MM.1S (cell line): ENCODE results near the gene LEMD2.
"Not testable (repeated sequence)": the region's sequence is repeated elsewhere in the genome, so short reads cannot be mapped to it uniquely, and the experiment has no call there.

Experiments
- DNase-seq: peaks from one replicate; pipeline ENCODE4 v3.0.0-alpha.2; 2015
- H2AFZ ChIP-seq: fragments of 300-600 bp; sonication (generic); 2 replicates; pipeline ENCODE4 v1.6.0; 2016; ENCODE audit warnings: antibody characterized with exemption, low read length
- H3F3A ChIP-seq: fragments of 300-600 bp; sonication (generic); 2 replicates; pipeline ENCODE4 v1.6.1; 2016; ENCODE audit warnings: mild to moderate bottlenecking, antibody characterized with exemption, low read length, moderate library complexity, mixed read lengths; ENCODE audit not compliant: insufficient read depth
- H3K27ac ChIP-seq: fragments of 300-600 bp; sonication (generic); 2 replicates; pipeline ENCODE4 v1.5.1; 2016; ENCODE audit warnings: mild to moderate bottlenecking, low read length
- H3K27me3 ChIP-seq: fragments of 300-600 bp; sonication (generic); replicated peaks from 2 replicates; pipeline ENCODE4 v1.6.0; 2016; ENCODE audit warnings: low read length; ENCODE audit not compliant: insufficient read depth
- H3K36me3 ChIP-seq: fragments of 300-600 bp; sonication (generic); replicated peaks from 2 replicates; pipeline ENCODE4 v1.6.1; 2016; ENCODE audit warnings: mild to moderate bottlenecking, low read length, mixed read lengths; ENCODE audit not compliant: insufficient read depth
- H3K4me1 ChIP-seq: fragments of 300-600 bp; sonication (generic); 2 replicates; pipeline ENCODE4 v1.6.1; 2016; ENCODE audit warnings: low read length, mixed read lengths
- H3K4me2 ChIP-seq: fragments of 300-600 bp; sonication (generic); 2 replicates; pipeline ENCODE4 v1.6.0; 2016; ENCODE audit warnings: low read depth, low read length
- H3K4me3 ChIP-seq: fragments of 300-600 bp; sonication (generic); 2 replicates; pipeline ENCODE4 v1.5.1; 2016; ENCODE audit warnings: low read length, mixed read lengths
- H3K79me2 ChIP-seq: fragments of 300-600 bp; sonication (generic); 2 replicates; pipeline ENCODE4 v1.6.1; 2016; ENCODE audit warnings: mixed run types, low read length, mixed read lengths
- H3K9ac ChIP-seq: fragments of 300-600 bp; sonication (generic); 2 replicates; pipeline ENCODE4 v1.6.1; 2016; ENCODE audit warnings: low read length, mixed read lengths
- H3K9me2 ChIP-seq: fragments of 300-600 bp; sonication (generic); replicated peaks from 2 replicates; pipeline ENCODE4 v1.6.1; 2016; ENCODE audit warnings: mild to moderate bottlenecking, low read length, mixed read lengths; ENCODE audit not compliant: insufficient read depth
- H3K9me3 ChIP-seq: fragments of 300-600 bp; sonication (generic); replicated peaks from 2 replicates; pipeline ENCODE4 v1.6.1; 2016; ENCODE audit warnings: mild to moderate bottlenecking, low read length, mixed read lengths; ENCODE audit not compliant: insufficient read depth
- H4K20me1 ChIP-seq: fragments of 300-600 bp; sonication (generic); 2 replicates; pipeline ENCODE4 v1.6.1; 2016; ENCODE audit warnings: mild to moderate bottlenecking, low read length, moderate library complexity, mixed read lengths; ENCODE audit not compliant: insufficient read depth
- CTCF ChIP-seq: fragments of 300-600 bp; sonication (generic); IDR thresholded peaks from 2 replicates; pipeline ENCODE4 v1.5.1; 2016; ENCODE audit warnings: antibody characterized with exemption, low read length, mixed read lengths
- EZH2 ChIP-seq: fragments of 300-600 bp; sonication (generic); optimal IDR thresholded peaks from 2 replicates; pipeline ENCODE3; 2017; ENCODE audit warnings: low read depth, mild to moderate bottlenecking, antibody characterized with exemption, low read length, mixed read lengths
- EZH2phosphoT487 ChIP-seq: fragments of 300-600 bp; sonication (generic); IDR thresholded peaks from 2 replicates; pipeline ENCODE4 v1.6.1; 2018; ENCODE audit warnings: antibody characterized with exemption, low read length

LEMD2 gene

GRCh38 chr6:33834401-33835392, 45.8 kb upstream of the LEMD2 start:
- Histone ChIP-seq H3K9me3 (no peaks in the 10 kb centered on the region), H3K36me3 (no peaks in the 10 kb centered on the region)
- TF ChIP-seq CTCF, result no peak
- TF ChIP-seq EZH2phosphoT487, result no peak
- TF ChIP-seq EZH2, result no peak

GRCh38 chr6:33833599-33833998, 44.7 kb upstream of the LEMD2 start:
- H3K79me2 ChIP-seq, result no peaks in the 10 kb centered on the region
- no peaks in the 10 kb centered on the region for H4K20me1 ChIP-seq
- TF ChIP-seq CTCF, result no peak
- no peak for TF ChIP-seq EZH2phosphoT487
- no peak for TF ChIP-seq EZH2
- H3K27ac ChIP-seq, result no peak overlapping the region
- no peak overlapping the region for H3K4me3 ChIP-seq
- H3F3A ChIP-seq, result no peaks in the 10 kb centered on the region
- no peaks in the 10 kb centered on the region for H3K4me1 ChIP-seq
- no peak overlapping the region for H2AFZ ChIP-seq
- peaks cover 38% of the 10 kb centered on the region for H3K27me3 ChIP-seq
- no peaks in the 10 kb centered on the region for H3K9me3 ChIP-seq
- H3K9ac ChIP-seq, result no peak overlapping the region
- no peak overlapping the region for H3K4me2 ChIP-seq
- no peaks in the 10 kb centered on the region for H3K9me2 ChIP-seq
- H3K36me3 ChIP-seq, result no peaks in the 10 kb centered on the region
- DNase-seq, result no peak

More at GRCh38 chr6:33834401-33835392, 45.8 kb upstream of the LEMD2 start:
- Histone ChIP-seq H3K27me3 (peaks cover 31% of the 10 kb centered on the region), H3K9ac (no peak overlapping the region), H2AFZ (no peak overlapping the region), H3K4me3 (no peak overlapping the region), H3K9me2 (no peaks in the 10 kb centered on the region), H3F3A (no peaks in the 10 kb centered on the region), H3K79me2 (no peaks in the 10 kb centered on the region), H4K20me1 (no peaks in the 10 kb centered on the region), H3K4me2 (no peak overlapping the region), H3K4me1 (peaks cover 3% of the 10 kb centered on the region), H3K27ac (no peak overlapping the region)
- no peak for DNase-seq

GRCh38 chr6:33832831-33833230, 43.9 kb upstream of the LEMD2 start:
- not testable (repeated sequence) for H3K4me2 ChIP-seq

GRCh38 chr6:33831725-33832124, 42.8 kb upstream of the LEMD2 start:
- H3F3A ChIP-seq, H3K9ac ChIP-seq, H3K36me3 ChIP-seq, H3K4me1 ChIP-seq, H3K9me3 ChIP-seq, H3K4me2 ChIP-seq, H3K79me2 ChIP-seq, H4K20me1 ChIP-seq, DNase-seq, H3K27ac ChIP-seq, H3K4me3 ChIP-seq, H3K9me2 ChIP-seq, H2AFZ ChIP-seq: not testable (repeated sequence)
- H3K27me3 ChIP-seq, result peaks cover 57% of the 10 kb centered on the region

More at GRCh38 chr6:33832831-33833230, 43.9 kb upstream of the LEMD2 start:
- not testable (repeated sequence) for H3K27ac ChIP-seq, H3K36me3 ChIP-seq, DNase-seq, H3K4me3 ChIP-seq, H3K9me2 ChIP-seq, H3K4me1 ChIP-seq, H3F3A ChIP-seq, H3K79me2 ChIP-seq, H3K9me3 ChIP-seq, H4K20me1 ChIP-seq, H3K9ac ChIP-seq, H2AFZ ChIP-seq
- H3K27me3 ChIP-seq, result peaks cover 45% of the 10 kb centered on the region
